HuH-7 (cell line): ENCODE measurements around the gene IL17RB.

Experiments
- DNase-seq: peaks from one replicate; pipeline ENCODE4 v3.0.0; 2011; ENCODE audit warnings: low spot score

The IL17RB gene

DNA sequence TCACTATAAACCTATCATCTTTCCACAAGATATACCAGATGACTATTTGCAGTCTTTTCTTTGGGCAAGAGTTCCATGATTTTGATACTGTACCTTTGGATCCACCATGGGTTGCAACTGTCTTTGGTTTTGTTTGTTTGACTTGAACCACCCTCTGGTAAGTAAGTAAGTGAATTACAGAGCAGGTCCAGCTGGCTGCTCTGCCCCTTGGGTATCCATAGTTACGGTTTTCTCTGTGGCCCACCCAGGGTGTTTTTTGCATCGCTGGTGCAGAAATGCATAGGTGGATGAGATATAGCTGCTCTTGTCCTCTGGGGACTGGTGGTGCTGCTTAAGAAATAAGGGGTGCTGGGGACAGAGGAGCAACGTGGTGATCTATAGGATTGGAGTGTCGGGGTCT, 33.9 kb upstream of the IL17RB start:
- no peak for DNase-seq

DNA sequence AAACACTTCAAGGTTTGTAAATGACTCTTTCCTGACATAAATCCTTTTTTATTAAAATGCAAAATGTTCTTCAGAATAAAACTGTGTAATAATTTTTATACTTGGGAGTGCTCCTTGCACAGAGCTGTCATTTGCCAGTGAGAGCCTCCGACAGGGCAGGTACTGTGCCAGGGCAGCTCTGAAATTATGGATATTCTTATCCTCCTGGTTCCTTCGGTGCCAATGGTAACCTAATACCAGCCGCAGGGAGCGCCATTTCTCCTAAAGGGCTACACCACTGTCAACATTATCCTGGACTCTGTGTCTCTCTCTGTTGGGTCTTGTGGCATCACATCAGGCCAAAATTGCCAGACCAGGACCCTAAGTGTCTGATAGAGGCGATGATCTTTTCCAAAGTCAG, 33.1 kb upstream of the IL17RB start:
- DNase-seq, result no peak

DNA sequence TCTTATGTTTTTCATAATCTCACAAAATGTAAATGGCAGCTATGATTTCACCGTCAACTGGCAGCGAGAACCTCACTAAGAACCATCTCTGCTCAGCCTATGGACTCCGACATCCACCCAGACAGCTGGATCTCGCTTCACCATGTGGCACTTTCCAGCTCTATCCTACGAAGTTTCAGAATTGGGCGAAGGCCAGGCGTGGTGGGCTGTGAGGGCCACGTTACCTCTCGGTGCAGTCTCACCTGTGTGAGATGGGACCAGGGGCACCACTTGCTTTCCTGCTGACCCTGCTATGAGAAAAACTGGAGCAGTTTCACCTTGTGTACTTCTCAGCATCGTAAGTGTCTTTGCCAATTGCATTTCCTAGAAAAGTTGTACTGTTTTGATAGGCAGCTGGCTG, 32.5 kb upstream of the IL17RB start:
- DNase-seq, result no peak

DNA sequence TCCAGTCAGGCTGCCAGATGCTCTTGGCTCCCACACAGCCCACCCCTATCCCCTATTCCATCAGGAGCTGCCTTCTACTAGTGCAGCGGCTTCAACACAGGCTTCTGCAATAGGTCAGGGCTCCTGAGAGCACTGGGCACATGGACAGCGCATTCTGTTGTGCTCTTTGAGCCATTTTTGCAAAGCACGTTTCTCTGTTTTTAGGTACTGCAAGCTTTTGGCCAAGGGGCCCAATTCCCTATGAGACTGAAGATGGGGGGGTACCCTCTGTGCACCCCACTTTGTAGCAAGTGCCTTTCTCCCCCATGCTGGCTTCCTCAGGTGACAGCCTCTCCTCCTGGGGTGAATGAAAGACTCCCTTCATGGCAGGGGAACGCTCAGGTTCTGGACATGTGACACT, 31.3 kb upstream of the IL17RB start:
- DNase-seq, result no peak

DNA sequence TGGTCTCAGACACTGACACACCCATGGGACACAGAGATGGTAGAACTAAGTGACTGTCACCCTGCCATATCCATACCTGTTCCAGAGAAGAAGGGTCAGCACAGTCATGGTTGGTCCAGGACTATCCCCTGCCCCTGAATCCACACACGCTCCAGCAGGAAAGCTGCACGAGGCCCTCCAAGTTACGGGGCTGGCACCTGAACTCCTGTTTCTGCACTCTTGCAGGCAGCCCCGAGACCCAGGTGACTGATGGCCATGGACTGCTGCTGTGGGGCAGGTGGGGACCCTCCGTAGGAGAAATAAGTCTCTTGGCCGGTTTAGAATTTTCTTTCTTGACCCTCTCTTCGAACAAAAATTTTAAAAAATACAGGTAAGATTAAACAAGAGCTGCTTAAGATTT, 30.7 kb upstream of the IL17RB start:
- DNase-seq, result no peak

DNA sequence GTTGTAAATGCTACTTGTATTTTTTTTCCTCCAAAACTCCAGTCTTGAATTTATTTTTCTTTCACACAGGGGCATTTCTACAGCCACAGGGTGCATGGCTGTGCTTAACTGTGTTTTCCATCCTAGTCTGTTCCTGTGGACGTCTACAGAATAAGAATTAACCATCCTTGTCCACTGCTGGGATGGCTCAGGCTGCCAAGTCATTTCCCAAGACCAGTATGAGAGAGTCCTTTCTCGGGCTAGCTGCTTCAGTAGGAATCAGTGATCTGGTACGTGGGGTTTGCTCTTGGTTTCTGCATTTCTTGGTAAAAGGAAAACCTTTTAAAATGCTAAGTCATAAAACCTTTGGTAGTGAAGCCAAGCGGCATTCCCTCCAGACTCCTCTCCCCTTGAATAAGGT, 29.9 kb upstream of the IL17RB start:
- DNase-seq, result no peak

DNA sequence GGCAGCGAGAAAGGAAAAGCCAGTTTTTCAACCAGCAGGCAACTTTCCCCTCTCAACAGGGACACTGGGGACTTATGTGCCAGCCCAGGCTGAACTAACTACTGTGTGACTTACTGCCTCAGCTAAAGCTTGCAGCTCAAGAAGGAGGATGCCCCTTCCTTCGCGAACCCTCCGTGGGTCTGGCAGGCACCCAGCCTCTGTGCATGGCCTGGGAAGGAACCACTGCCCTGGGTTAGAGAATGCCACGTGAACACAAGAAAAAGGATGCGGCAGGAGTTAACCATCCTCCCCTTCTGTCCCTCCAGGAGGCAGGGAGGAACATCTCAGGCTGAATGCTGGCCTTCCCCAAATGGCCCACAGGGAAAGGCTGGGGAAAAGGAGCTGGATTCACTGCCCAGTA, 29.2 kb upstream of the IL17RB start:
- DNase-seq, result no peak

DNA sequence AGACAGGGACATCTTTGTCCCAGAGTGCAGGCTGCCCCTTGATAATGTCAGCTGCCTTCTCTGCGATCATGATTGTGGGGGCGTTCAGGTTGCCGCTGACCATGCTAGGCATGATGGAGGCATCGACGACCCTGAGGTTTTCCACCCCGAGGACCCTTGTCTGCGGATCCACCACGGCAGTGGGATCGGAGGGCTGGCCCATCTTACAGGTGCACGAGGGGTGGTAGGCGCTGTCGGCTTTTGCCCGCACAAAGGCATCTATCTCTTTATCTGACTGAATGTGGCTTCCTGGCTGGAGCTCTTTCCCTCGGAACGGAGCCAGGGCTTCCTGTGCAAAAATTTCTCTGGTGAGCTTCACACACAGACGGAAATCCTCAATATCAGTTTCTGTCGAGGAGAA, 28.6 kb upstream of the IL17RB start:
- DNase-seq, result no peak

DNA sequence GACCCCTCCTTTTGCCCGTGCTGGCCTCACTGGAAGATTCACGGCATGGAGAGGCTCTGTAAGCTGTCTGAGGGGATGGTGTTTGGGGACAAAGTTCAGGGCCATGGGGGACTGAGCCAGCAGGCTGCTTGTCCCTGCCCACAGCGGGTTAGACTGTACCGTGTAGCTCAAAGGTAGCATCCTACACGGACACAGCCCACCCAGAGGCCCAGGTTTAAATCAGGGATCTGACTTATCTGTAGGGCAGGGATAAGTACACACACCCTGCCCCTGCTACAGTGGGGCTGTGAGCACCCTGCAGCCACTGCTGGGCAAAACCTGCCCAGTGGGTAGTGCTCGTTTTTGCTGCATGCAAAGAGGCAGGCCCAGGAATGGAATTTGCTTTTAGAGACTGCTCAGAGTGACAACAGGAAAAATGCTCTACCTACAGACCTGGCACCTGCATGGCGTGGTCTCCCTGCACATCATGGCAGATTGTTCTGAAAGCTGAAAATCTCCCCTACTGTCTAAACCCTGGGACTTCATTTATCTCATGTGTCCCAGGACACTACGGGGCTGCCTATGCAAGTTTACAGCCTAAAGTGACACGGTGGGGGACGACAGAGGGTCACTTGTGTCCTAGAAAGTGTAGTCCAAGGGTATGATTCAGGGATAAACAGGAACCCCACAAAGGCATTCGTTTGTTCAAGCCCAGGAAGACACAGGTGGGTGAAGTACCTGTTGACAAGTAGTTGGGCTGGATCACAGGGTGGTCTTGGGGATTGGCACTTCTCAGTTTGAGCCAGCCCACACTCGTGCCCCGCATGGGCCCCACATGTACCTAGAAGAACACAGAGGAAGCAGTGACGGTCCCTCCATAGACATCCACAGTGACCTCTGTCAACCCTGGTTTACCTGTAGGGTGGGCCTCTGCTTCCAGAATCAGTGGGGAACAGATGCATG, 27.9 kb upstream of the IL17RB start:
- no peak for DNase-seq

DNA sequence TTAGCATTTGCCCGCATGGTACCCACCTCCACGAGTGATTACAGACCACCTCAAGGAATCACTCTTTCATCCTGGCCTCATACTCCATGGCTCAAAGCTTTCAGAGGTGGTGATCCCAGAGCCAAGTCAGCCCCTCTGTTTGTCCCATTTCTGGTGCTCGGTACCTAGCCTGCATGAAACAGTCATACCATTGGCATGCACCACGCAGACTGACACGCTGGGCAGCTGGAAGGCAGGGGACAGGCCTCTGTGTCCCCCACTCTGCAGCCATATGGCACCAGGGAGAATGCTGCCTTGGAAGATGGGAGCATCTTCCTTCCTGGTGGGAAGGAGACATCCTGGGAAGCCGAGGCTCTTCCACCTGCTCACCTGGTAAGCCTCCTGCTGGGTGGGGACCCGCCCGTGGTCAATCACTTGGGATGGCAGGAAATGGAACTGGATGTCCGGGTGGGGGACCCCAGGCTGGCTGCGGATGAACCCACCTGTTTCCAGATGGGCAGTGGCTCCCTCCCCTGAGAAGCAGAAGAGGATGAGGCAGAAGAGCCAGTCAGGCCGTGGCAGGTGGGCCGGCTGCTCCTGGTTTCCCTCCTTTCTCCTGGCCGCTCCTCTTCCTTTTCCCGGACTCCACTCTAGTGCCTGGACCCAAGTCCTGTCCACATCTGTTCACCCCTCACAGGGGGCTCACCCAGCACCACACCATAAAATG, 27.1 kb upstream of the IL17RB start:
- DNase-seq, result no peak

DNA sequence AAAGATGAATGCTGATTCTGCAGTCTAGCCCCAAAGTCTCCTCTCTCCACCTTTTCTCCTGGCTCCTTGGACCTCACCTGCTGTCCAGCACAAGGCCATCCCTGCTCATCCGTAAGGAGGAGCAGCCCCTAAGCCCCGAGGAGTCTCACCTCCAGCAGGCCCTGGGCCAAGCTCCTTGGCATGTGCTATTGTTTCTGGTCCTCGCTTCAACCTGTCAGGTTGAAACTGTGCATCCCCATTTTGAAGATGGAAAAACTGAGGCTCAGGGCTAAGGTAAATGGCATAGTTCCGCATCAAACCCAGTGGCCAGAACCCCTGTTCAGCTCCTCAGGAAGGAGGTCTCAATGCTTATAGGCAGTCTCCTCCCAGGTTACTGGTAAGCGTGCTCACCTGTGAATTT, 26.3 kb upstream of the IL17RB start:
- DNase-seq, result no peak

DNA sequence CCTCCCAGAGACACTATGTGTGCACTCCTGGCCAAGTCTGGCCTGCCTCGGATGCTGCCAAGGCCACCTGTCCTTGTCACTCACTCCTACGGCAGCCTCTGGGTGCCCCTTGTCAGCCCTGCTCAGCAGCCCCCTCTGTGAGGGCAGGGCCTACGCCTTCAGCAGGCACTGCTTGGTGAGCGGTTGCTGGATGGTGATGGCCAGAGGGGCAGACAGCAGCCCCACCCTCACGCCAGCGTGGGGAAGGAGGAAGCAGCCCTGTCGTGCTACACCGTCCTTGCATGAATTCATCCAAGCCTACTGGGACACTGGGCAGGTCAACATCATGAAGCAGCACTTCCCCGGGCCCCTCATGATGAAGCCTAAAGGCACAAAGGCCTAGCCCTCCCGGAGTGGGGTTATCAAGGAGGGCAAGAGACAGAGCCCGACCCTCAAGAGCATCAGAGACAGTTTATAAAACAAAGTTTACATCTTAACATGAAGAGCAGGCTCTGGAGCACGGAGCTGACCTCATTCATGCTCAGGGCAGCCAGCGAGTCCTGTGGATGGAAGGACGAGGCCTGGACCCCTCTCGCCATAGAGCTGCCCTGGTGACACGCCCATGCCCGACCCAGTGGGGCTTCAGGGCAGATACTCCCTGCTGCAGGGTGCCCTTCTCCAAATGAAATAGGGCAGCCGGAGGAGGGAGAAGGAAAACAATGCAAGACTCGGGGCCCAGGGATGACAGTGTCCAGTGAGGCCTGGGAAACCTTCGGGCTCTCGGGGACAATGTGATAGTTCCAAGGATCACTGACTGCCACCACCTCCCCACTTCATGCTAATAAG, 25.4 kb upstream of the IL17RB start:
- no peak for DNase-seq

DNA sequence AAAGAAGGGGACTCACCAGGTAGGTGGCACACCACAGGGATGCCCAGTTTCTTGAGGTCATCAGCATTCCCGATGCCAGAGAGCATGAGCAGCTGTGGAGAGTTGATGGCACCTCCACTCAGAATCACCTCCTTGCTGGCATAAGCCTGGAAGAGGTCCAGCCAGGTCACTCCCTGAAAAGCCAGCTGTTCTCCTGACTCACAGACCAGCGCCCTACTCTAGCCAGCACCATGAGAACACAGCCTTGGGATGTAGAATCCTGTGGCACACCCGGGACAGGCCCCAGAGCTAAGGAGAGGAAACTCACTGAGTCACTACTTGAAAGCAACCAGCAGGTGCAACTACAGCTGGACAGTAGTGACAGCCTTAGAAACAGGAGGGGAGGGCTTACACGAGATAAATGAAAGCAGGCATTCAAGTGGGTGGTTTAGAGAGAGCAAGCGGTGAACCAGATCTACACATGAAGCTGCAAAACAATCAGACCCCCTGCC, 24.7 kb upstream of the IL17RB start:
- no peak for DNase-seq

DNA sequence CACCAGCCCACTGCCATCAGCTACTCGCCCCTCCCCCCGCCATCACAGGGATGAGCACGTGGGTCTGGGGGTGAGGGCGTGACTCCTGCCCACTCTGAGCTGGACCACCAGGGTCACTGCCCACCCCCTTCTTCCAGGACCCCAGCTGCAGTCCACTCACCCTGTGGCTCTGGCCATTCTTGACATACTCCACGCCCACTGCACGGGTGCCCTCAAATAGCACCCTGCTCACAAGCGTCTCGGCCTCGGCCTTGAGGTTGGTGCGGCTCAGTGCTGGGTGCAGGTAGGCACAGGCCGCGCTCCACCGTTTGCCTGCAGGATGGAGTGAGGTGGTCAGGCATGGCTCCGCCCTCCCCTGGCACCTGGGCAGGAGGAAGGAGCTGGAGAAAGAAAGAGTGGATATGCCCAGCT, 24.0 kb upstream of the IL17RB start:
- DNase-seq, result no peak

DNA sequence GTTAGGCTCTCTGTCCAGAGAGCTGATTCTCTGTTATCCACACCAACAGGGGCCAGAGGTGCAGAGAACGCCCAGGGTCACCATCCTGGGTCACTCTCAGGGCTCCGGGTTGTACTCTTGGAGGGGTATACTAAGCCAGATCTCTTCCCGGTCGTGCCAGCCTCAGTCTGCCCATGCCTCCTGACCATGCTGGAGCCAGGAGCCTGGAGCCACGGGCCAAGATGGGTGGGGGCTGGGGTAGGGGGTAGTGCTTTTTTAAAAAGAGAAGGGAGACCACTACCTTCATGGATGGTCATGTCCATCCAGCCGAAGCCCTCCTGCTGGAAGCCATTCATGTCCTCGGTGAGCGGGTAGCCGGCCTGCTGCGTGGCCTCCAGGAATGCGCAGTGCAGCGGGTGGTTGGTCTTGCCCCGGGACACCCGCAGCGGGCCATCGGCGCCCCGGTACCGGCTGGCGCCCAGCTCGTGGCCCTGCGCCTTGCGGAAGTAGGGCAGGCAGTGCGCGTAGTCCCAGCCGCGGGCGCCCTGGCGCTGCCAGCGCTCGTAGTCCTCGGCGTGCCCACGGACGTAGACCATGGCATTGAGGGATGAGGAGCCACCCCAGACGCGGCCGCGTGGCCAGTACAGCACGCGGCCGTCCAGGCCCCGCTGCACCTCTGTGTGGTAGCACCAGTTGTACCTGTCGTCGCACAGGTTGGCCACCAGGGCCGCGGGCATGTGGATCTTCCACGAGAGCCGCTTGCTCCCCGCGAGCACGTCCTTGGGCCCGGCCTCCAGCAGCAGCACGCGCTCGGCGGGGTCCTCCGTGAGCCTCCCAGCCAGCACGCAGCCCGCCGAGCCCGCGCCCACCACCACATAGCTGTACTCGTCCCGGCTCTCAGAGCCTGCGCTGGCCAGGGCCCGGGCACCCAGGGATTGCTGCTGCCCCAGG, 23.1 kb upstream of the IL17RB start:
- DNase-seq, result no peak

DNA sequence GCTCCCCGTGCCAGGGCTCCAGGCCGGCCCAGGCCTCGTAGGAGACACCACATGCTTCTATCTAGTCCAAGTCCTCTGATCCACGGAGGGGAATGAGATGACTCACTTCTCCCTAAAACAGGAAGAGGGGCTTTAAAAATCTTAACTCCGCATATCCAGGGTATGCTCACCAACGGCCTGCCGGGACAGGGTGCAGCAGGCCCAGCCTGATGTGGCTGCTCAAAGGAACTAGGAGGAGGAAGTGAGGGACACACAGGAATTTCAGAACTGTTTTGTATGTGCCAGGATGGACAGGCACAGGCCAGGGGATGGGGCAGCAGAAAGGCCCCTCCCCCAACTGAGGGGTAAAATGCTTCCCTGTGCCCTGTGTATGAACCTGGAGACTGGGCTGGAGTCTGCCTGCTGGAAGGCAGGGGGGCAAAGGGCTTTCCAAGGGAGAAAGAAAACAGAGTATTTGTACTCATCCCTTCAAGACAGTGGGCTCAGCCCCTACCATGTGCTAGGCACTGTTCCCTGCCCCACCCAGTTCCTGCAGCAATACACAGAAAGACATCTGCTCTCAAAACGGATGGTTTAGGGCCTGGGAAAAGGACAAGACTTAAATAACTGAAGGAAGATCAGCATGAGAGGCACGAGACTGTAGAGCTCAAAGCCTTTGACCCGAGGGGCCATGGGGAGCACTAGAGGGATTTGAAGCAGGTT, 22.3 kb upstream of the IL17RB start:
- DNase-seq, result no peak

DNA sequence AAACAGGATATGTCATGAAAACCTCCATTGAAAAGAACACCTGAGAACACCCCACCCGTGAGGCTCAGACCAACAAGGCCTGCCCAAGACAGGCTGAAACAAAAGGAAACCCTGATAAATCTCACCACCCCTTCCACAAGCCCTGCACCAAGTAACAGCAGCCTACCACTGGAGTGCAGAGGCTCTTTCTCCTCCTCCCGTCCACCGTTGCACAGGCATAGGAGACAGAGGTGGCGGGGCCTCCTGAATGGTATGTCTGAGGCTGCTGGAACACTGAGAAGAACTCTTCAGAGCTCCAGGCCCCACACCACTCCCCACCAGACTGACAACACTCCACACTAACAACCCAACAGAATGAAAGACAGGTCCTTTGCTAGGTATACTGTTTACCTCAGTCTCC, 21.6 kb upstream of the IL17RB start:
- DNase-seq, result no peak

DNA sequence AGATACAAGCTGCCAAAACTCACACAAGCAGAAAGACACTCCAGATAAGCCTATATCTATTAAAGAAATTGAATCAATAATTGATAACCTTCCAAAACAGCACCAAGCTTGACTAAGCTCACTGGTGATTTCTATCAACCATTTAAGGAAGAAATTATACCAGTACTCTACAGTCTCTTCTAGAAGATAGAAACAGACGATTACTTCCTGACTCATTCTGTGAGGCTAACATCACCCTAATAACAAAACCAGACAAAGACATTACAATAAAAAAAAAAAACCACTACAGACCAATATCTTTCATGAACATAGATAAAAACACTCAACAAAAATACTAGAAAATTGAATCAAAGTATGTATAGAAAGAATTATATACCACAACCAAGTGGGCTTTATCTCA, 20.3 kb upstream of the IL17RB start:
- DNase-seq, result no peak

DNA sequence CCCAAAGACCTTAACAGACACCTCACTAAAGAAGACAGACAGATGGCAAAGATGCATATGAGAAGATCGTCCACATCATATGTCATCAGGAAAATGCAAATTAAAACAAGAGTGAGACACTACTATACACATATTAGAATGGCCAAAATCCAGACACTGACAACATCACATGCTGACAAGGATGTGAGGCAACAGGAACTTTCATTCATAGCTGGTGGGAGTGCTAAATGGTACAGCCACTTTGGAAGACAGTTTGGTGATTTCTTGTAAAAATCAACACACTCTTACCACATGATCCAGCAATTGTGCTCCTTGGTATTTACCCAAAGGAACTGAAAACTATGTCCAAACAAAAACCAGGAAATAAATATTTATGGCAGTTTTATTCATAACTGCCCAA, 17.8 kb upstream of the IL17RB start:
- DNase-seq, result no peak

DNA sequence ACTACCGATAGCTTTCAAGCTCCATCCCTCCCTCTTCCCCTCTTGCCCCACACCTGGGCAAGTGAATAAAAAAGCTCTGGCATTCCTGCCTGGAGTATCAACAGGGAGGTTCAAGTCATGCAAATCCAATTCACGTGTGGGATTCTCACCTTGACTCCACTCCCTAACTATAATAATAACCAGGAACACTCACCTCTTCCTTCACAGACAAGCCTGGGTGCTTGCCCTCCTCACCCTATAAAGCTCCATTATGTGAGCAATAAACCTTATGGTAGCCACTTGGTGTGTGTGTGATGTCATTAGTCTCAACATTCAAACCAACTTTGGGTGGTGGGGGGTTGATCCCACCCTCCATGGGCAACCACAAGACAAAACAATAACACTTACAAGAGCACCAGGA, 16.8 kb upstream of the IL17RB start:
- DNase-seq, result no peak

DNA sequence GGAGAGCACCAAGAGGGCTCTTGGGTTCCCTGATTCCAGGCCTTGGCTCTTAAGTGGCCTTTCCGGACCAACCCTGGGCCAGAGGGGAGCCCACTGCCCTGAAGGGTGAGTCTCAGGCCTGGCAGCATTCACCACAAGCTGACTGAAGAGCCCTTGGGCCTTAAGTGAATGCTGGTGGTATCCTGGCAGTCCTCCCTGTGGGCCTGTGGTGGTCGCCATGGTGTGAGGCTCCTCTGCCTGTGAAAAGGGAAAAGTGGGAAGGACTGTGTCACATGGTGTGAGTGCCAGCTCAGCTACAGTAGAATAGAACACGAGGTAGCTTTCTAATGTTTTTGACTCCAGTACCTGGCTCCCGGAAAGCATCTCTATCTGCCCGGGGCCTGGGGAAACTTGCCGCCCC, 15.4 kb upstream of the IL17RB start:
- no peak for DNase-seq
